Measurements from ENCODE around the gene REXO1. TPM values are rescaled to one million over a fixed set of nuclear protein-coding genes. Genes with fewer than 3 reads are reported as not detected.

The REXO1 gene
- total and polyA plus RNA-seq, 2 donors (not counting 3 experiments of a cell fraction or from before 2014, with no cell fraction given), result 41.1 to 56.9 TPM

DNA sequence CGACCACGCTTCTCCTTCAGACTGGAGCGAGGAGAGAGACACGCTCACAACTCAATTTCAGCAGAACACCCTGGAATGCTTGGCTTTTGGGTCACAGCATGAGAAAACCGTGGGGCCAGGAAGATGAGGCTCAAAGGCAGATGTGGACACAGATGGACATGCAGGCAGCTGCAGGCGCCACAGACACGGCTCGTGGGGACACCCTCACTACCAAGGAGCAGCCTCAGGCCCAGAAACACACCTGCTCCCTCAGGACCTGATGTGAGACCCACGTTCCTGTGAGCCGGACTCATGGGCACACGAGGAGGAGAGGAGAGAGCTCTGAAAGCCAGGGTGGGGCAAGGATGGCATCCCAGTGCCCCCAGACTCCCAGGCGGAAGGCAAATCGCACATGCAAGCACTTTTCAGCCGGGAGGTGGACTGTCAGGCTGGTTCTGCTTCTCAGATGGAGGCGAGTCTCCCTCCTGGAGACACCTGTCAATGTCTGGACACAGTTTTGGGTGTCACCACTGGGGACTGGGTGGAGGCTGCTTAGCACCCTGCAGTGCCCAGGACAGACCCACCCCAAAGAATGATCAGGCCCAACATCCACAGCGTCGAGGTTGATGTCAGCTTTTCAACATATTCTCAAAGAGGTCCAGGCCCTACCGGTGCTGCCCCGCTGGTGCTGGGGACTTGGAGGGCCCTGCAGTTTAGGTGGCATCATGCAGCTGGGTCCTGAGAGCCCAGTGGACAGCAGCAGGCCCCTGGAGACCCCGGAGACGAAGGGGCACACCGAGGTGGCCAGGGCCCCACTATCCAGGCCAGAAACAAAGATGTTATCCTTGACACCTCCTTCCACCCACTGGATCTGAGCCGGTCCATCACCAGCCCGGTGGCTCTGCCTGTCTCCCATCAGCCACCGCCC, 34.8 kb upstream of the REXO1 start:
- peak overlapping the region; percentile 63 for H3K27ac ChIP-seq (ENCODE audit: insufficient read depth, low read depth, low read length)
- POLR2A ChIA-PET, result no interaction called here
- peak overlapping the region; percentile 9 for H3K4me2 ChIP-seq (ENCODE audit: insufficient read depth, low read length)
- no peaks in the 10 kb centered on the region for H3K9me1 ChIP-seq (replicated peaks; ENCODE audit: control insufficient read depth, extremely low read depth, insufficient read depth, low read length)
- intact Hi-C loops (cut with micrococcal nuclease), result no loop called here
- dilution Hi-C loops (cut with MboI; ENCODE audit: extremely low pct_ligation_motif_present, low sequenced_read_pairs), result no loop called here
- H3K9me3 ChIP-seq (replicated peaks; ENCODE audit: control insufficient read depth, insufficient read depth, low read length), result no peaks in the 10 kb centered on the region
- peaks cover 27% of the 10 kb centered on the region for H3K4me1 ChIP-seq (ENCODE audit: control insufficient read depth, extremely low read depth, insufficient read depth, low read length)
- DNase-seq (ENCODE audit: low read depth, low spot score) (no peak), FAIRE-seq (no peak)
- H4K20me1 ChIP-seq (replicated peaks; ENCODE audit: control insufficient read depth, extremely low read depth, insufficient read depth, low read length), result no peaks in the 10 kb centered on the region
- no peak overlapping the region for H3K4me3 ChIP-seq (replicated peaks in 1 of 3; ENCODE audit: insufficient read depth in 1 of 3, low read depth in 1 of 3, low read length in 3 of 3)
- no peak overlapping the region for H2AFZ ChIP-seq (ENCODE audit: low read depth, low read length)
- peak overlapping the region; percentile 28 for H3K9ac ChIP-seq (replicated peaks; ENCODE audit: extremely low read depth, insufficient read depth, low read length)
- CTCF ChIA-PET, result interaction anchor here (2.4 kb wide), 1 partner anchor 18 kb away, joined by 12 read pairs; no protein-coding TSS in a partner anchor
- TF ChIP-seq POLR2AphosphoS5 (IDR thresholded peaks at IDR 0.05; ENCODE audit: insufficient read depth, low read depth, low read length) (no peak), POLR2A (IDR thresholded peaks at IDR 0.05; ENCODE audit: low read depth, low read length) (no peak), MYC (IDR thresholded peaks at IDR 0.05; ENCODE audit: low read depth, low read length) (no peak), EZH2 (IDR thresholded peaks at IDR 0.05; ENCODE audit: borderline replicate concordance, low read depth, low read length, severe bottlenecking) (no peak), FOS (IDR thresholded peaks at IDR 0.05; ENCODE audit: borderline replicate concordance, insufficient read depth, low read length) (no peak), JUN (IDR thresholded peaks at IDR 0.05; ENCODE audit: borderline replicate concordance, insufficient read depth, insufficient read length, low read depth) (no peak), GATA2 (IDR thresholded peaks at IDR 0.05; ENCODE audit: insufficient read depth, insufficient read length, low read depth, low read length) (no peak)
- TF ChIP-seq, protein P1, sequence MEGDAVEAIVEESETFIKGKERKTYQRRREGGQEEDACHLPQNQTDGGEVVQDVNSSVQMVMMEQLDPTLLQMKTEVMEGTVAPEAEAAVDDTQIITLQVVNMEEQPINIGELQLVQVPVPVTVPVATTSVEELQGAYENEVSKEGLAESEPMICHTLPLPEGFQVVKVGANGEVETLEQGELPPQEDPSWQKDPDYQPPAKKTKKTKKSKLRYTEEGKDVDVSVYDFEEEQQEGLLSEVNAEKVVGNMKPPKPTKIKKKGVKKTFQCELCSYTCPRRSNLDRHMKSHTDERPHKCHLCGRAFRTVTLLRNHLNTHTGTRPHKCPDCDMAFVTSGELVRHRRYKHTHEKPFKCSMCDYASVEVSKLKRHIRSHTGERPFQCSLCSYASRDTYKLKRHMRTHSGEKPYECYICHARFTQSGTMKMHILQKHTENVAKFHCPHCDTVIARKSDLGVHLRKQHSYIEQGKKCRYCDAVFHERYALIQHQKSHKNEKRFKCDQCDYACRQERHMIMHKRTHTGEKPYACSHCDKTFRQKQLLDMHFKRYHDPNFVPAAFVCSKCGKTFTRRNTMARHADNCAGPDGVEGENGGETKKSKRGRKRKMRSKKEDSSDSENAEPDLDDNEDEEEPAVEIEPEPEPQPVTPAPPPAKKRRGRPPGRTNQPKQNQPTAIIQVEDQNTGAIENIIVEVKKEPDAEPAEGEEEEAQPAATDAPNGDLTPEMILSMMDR (IDR thresholded peaks at IDR 0.05; ENCODE audit: extremely low read depth in 1 of 2, insufficient read depth in 1 of 2, low read depth in 1 of 2, low read length in 2 of 2), result no peak
- TF ChIP-seq, protein P2, sequence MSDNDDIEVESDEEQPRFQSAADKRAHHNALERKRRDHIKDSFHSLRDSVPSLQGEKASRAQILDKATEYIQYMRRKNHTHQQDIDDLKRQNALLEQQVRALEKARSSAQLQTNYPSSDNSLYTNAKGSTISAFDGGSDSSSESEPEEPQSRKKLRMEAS (IDR thresholded peaks at IDR 0.05; ENCODE audit: insufficient read depth, insufficient read length), result no peak
- BruUV-seq (replicated peaks), result no TSS peak
- H3K79me2 ChIP-seq (ENCODE audit: control insufficient read depth, insufficient read depth, low read length), result peaks cover 38% of the 10 kb centered on the region
- H3K36me3 ChIP-seq (ENCODE audit: control insufficient read depth in 2 of 2, extremely low read depth in 1 of 2, insufficient read depth in 2 of 2, low read length in 2 of 2), result peaks cover 0 to 1% of the 10 kb centered on the region in 2 experiments
- H3K27me3 ChIP-seq (ENCODE audit: control insufficient read depth in 2 of 2, insufficient read depth in 2 of 2, low read length in 2 of 2), result no peaks in the 10 kb centered on the region

All from endothelial cell of umbilical vein (primary cell).